NT2/D1 (cell line): ENCODE measurements around the gene BBX.

ENCODE experiments used
- DNase-seq: peaks from one replicate; pipeline ENCODE4 v3.0.0-alpha.2; 2011; ENCODE audit warnings: low read depth, low spot score
- H3K27me3 ChIP-seq: 2 replicates; pipeline ENCODE4 v1.6.0; 2011; ENCODE audit warnings: mild to moderate bottlenecking; ENCODE audit not compliant: insufficient read length, insufficient read depth
- H3K36me3 ChIP-seq: 2 replicates; pipeline ENCODE4 v1.6.1; 2011; ENCODE audit warnings: mild to moderate bottlenecking, low read length, mixed read lengths; ENCODE audit not compliant: insufficient read depth, insufficient read length
- H3K4me1 ChIP-seq: 2 replicates; pipeline ENCODE4 v1.5.1; 2011; ENCODE audit not compliant: insufficient read depth, insufficient read length
- H3K4me3 ChIP-seq: 2 replicates; pipeline ENCODE4 v1.5.1; 2011; ENCODE audit warnings: low read depth; ENCODE audit not compliant: insufficient read length
- H3K9ac ChIP-seq: 2 replicates; pipeline ENCODE4 v1.6.0; 2011; ENCODE audit warnings: low read depth; ENCODE audit not compliant: insufficient read length
- H3K9me3 ChIP-seq: 2 replicates; pipeline ENCODE4 v1.5.1; 2011; ENCODE audit warnings: mild to moderate bottlenecking, low read length; ENCODE audit not compliant: insufficient read depth
- SUZ12 ChIP-seq: IDR thresholded peaks from 2 replicates; pipeline ENCODE4 v1.6.1; 2011; ENCODE audit not compliant: insufficient read length, insufficient read depth; ENCODE audit errors: extremely low read depth
- YY1 ChIP-seq: IDR thresholded peaks from 2 replicates; pipeline ENCODE4 v1.6.1; 2011; ENCODE audit not compliant: insufficient read length, insufficient read depth
- ZNF274 ChIP-seq: IDR thresholded peaks from 2 replicates; pipeline ENCODE4 v1.6.1; 2011; ENCODE audit warnings: mild to moderate bottlenecking, low read depth, low read length

Gene BBX

DNA sequence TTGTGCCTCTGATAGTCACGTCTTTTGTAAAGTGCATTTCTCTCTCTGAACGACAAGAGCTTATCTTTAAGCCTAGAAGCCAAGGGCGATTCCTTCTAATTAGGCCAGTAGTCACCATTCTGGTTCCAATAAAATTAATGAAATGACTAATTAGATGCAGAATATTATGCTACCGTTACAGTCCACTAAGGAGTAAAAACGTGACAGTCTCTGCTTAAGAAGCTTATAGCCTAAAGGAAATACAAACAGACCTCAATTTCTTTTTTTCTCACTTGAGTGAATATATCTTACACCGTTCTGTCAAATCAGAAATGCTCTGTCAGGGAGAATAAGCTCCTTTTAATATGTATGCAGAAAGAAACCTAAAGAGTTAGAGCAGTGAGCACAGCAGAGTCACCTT is 332.0 kb downstream of the BBX start:
- Histone ChIP-seq H3K27me3 (no peaks in the 10 kb centered on the region), H3K9ac (no peak overlapping the region), H3K4me3 (no peak overlapping the region), H3K4me1 (no peaks in the 10 kb centered on the region), H3K9me3 (0 out of 2 replicates have a peak, but pooled peaks cover 3% of the 10 kb centered on the region), H3K36me3 (no peaks in the 10 kb centered on the region)
- no peak for DNase-seq
- no peak for TF ChIP-seq YY1

- no peaks in the 10 kb centered on the region for H3K36me3 ChIP-seq
- 0 out of 2 replicates have a peak, but pooled peaks cover 3% of the 10 kb centered on the region for H3K9me3 ChIP-seq
- no peaks in the 10 kb centered on the region for H3K27me3 ChIP-seq
- no peak overlapping the region for H3K9ac ChIP-seq
- H3K4me1 ChIP-seq: no peaks in the 10 kb centered on the region
- peak; percentile 8 for DNase-seq
- no peak overlapping the region for H3K4me3 ChIP-seq
- TF ChIP-seq YY1: no peak
- TF ChIP-seq ZNF274: no peak
- no peak for TF ChIP-seq SUZ12
Observed at GRCh38 chr3:107855710-107856109, 332.9 kb downstream of the BBX start.

DNA sequence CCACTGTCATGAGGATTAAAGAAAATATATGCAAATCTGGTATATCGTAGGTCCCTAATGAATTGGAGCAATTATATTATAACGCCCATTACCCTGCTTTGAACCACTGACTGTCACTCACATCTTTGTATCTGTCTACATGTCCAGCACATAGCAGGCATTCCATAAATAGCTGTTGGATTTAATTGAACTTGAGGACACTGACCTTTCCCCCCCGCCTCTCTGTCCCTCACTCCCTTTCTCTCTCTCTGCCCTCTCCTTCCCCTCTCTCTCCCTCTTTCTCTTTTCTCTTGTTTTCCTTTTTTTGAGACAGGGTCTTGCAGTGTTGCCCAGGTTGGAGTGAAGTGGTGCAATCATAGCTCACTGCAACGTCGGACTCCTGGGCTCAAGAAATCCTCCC is 335.1 kb downstream of the BBX start:
- no peaks in the 10 kb centered on the region for H3K9me3 ChIP-seq
- H3K27me3 ChIP-seq: no peaks in the 10 kb centered on the region
- no peak overlapping the region for H3K4me3 ChIP-seq
- TF ChIP-seq YY1 (no peak), ZNF274 (no peak), SUZ12 (no peak)
- no peak overlapping the region for H3K9ac ChIP-seq
- no peak for DNase-seq
- H3K36me3 ChIP-seq: no peaks in the 10 kb centered on the region
- no peaks in the 10 kb centered on the region for H3K4me1 ChIP-seq

DNA sequence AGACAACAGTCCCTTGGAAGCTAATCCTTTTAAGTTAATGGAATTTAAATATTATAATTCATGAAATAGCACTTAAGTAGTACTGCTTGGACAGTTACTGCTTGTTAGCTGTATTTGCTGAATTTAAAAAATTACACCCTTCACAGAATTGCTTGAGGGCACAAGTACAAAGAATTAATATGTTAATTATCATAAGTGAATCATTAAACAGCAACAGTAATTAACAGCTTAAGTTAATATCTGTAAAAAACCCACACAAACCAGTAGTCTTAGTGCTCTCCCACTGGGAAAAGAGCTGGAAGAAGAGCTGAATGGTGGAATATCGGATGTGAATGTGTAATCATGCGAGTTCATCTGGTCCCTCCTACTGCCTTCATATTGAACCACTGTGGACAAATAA is 336.1 kb downstream of the BBX start:
- Histone ChIP-seq H3K4me1 (no peaks in the 10 kb centered on the region), H3K4me3 (no peak overlapping the region), H3K27me3 (no peaks in the 10 kb centered on the region), H3K36me3 (no peaks in the 10 kb centered on the region), H3K9me3 (no peaks in the 10 kb centered on the region), H3K9ac (no peak overlapping the region)
- TF ChIP-seq SUZ12: no peak
- no peak for TF ChIP-seq ZNF274
- TF ChIP-seq YY1: no peak
- DNase-seq: no peak
